ENCODE data around the gene LILRA2. TPM values are rescaled to one million over a fixed set of nuclear protein-coding genes. Genes with fewer than 3 reads are reported as not detected.

LILRA2 gene
- total RNA-seq, 5 donors from 2014 or later (not counting 1 experiment from before 2014, with no cell fraction given): 0.16 to 0.47 (median 0.37) TPM; not detected in 1

- H3K4me1 Mint-ChIP-seq: peaks cover 0 to 15% (median 2%) of the 10 kb centered on the region in 3 donors
- WGBS (ENCODE audit: insufficient coverage): 76% methylated on average over 4 of the region's 8 CpGs
- no peak overlapping the region for H3K27ac Mint-ChIP-seq
These were observed 39.4 kb upstream of the LILRA2 start for GRCh38 chr19:54534156-54534555.

DNA sequence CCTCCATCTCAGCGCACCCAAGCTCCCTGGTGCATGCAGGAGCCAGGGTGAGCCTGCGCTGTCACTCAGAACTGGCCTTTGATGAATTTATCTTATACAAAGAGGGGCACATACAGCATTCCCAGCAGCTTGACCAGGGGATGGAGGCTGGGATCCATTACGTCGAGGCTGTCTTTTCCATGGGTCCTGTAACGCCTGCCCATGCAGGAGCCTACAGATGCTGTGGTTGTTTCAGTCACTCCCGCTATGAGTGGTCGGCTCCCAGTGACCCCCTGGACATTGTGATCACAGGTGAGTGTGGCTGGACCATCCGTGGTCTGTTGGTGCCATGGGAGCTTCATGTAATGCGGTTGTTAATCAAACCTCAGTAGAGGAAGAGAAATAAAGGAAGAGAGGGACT is 38.0 kb upstream of the LILRA2 start:
- no peak overlapping the region for H3K27ac Mint-ChIP-seq
- no peak for DNase-seq
- Histone ChIP-seq H3K4me1 (ENCODE audit: control insufficient read depth in 1 of 2, extremely low read depth in 1 of 2, insufficient read depth in 2 of 2, low read length in 2 of 2) (peaks cover 0 to 20% of the 10 kb centered on the region in 2 experiments), H3K27me3 (replicated peaks in 1 of 2; ENCODE audit: control insufficient read depth in 2 of 2, extremely low read depth in 1 of 2, insufficient read depth in 2 of 2, low read length in 1 of 2) (peaks cover 0 to 34% of the 10 kb centered on the region in 2 experiments), H3K27ac (ENCODE audit: low read length) (no peak overlapping the region), H3K4me3 (ENCODE audit: control insufficient read depth in 1 of 2, extremely low read depth in 1 of 2, low read length in 1 of 2) (no peak overlapping the region), H3K9me3 (no peaks in the 10 kb centered on the region), H3K36me3 (ENCODE audit: control insufficient read depth in 2 of 2, extremely low read depth in 1 of 2, insufficient read depth in 1 of 2, low read length in 1 of 2) (no peaks in the 10 kb centered on the region)
- ChIA-PET POLR2A (no interaction called here), CTCF (interaction anchor here in 1 of 2 donors (0.6 kb wide), 1 partner anchor 581 kb away, joined by 8 read pairs; no protein-coding TSS in a partner anchor)
- H3K36me3 Mint-ChIP-seq: no peaks in the 10 kb centered on the region
- peaks cover 0 to 15% (median 2%) of the 10 kb centered on the region in 3 donors for H3K4me1 Mint-ChIP-seq
- H3K9me3 Mint-ChIP-seq: no peaks in the 10 kb centered on the region
- ATAC-seq (replicated peaks in 1 of 4): no peak
- 95% methylated on average over 7 of the region's 9 CpGs for WGBS (ENCODE audit: insufficient coverage)
- no peak overlapping the region for H3K4me3 Mint-ChIP-seq
- H3K27me3 Mint-ChIP-seq: peaks cover 39 to 45% of the 10 kb centered on the region in 2 donors

More at GRCh38 chr19:54534156-54534555, 39.4 kb upstream of the LILRA2 start:
- Mint-ChIP-seq H3K9me3 (no peaks in the 10 kb centered on the region), H3K4me3 (no peak overlapping the region), H3K36me3 (no peaks in the 10 kb centered on the region), H3K27me3 (peaks cover 40 to 45% of the 10 kb centered on the region in 2 donors)
- no peak overlapping the region for H3K27ac ChIP-seq (ENCODE audit: low read length)
- no peak for ATAC-seq (replicated peaks in 1 of 4)
- no peak overlapping the region for H3K4me3 ChIP-seq (ENCODE audit: control insufficient read depth in 1 of 2, extremely low read depth in 1 of 2, low read length in 1 of 2)
- H3K27me3 ChIP-seq (replicated peaks in 1 of 2; ENCODE audit: control insufficient read depth in 2 of 2, extremely low read depth in 1 of 2, insufficient read depth in 2 of 2, low read length in 1 of 2): peaks cover 0 to 34% of the 10 kb centered on the region in 2 experiments
- H3K36me3 ChIP-seq (ENCODE audit: control insufficient read depth in 2 of 2, extremely low read depth in 1 of 2, insufficient read depth in 1 of 2, low read length in 1 of 2): no peaks in the 10 kb centered on the region
- ChIA-PET CTCF (no interaction called here), POLR2A (no interaction called here)
- peaks cover 0 to 24% of the 10 kb centered on the region in 2 experiments for H3K4me1 ChIP-seq (ENCODE audit: control insufficient read depth in 1 of 2, extremely low read depth in 1 of 2, insufficient read depth in 2 of 2, low read length in 2 of 2)
- H3K9me3 ChIP-seq: no peaks in the 10 kb centered on the region
- no peak for DNase-seq

- H3K4me3 Mint-ChIP-seq: no peak overlapping the region
These were observed 36.6 kb upstream of the LILRA2 start for GRCh38 chr19:54536956-54537355.

GRCh38 chr19:54541712-54542111 is 31.9 kb upstream of the LILRA2 start:
- no peak for ATAC-seq (replicated peaks in 1 of 4)
- no peak overlapping the region for H3K27ac Mint-ChIP-seq
- POLR2A ChIA-PET: no interaction called here
- peaks cover 0 to 9% of the 10 kb centered on the region in 2 experiments for H3K4me1 ChIP-seq (ENCODE audit: control insufficient read depth in 1 of 2, extremely low read depth in 1 of 2, insufficient read depth in 2 of 2, low read length in 2 of 2)
- peaks cover 0 to 13% of the 10 kb centered on the region in 2 experiments for H3K27me3 ChIP-seq (replicated peaks in 1 of 2; ENCODE audit: control insufficient read depth in 2 of 2, extremely low read depth in 1 of 2, insufficient read depth in 2 of 2, low read length in 1 of 2)
- no peaks in the 10 kb centered on the region for H3K36me3 Mint-ChIP-seq
- H3K27me3 Mint-ChIP-seq: peaks cover 19 to 28% of the 10 kb centered on the region in 2 donors
- H3K4me3 ChIP-seq (ENCODE audit: control insufficient read depth in 1 of 2, extremely low read depth in 1 of 2, low read length in 1 of 2): no peak overlapping the region
- WGBS (ENCODE audit: insufficient coverage): 60% methylated on average over 1 of the region's 2 CpGs
- no peaks in the 10 kb centered on the region for H3K9me3 Mint-ChIP-seq
- no peak overlapping the region for H3K27ac ChIP-seq (ENCODE audit: low read length)
- H3K9me3 ChIP-seq: no peaks in the 10 kb centered on the region
- no peaks in the 10 kb centered on the region for H3K4me1 Mint-ChIP-seq
- DNase-seq: no peak
- H3K36me3 ChIP-seq (ENCODE audit: control insufficient read depth in 2 of 2, extremely low read depth in 1 of 2, insufficient read depth in 1 of 2, low read length in 1 of 2): no peaks in the 10 kb centered on the region
- CTCF ChIA-PET: no interaction called here
- no peak overlapping the region for H3K4me3 Mint-ChIP-seq

More at GRCh38 chr19:54536956-54537355, 36.6 kb upstream of the LILRA2 start:
- POLR2A ChIA-PET: no interaction called here
- no peaks in the 10 kb centered on the region for H3K36me3 ChIP-seq (ENCODE audit: control insufficient read depth in 2 of 2, extremely low read depth in 1 of 2, insufficient read depth in 1 of 2, low read length in 1 of 2)
- CTCF ChIA-PET: no interaction called here
- H3K27me3 ChIP-seq (replicated peaks in 1 of 2; ENCODE audit: control insufficient read depth in 2 of 2, extremely low read depth in 1 of 2, insufficient read depth in 2 of 2, low read length in 1 of 2): peaks cover 0 to 34% of the 10 kb centered on the region in 2 experiments
- Mint-ChIP-seq H3K27me3 (peaks cover 39 to 46% of the 10 kb centered on the region in 2 donors), H3K36me3 (no peaks in the 10 kb centered on the region), H3K9me3 (no peaks in the 10 kb centered on the region), H3K27ac (no peak overlapping the region), H3K4me1 (peaks cover 0 to 13% (median 2%) of the 10 kb centered on the region in 3 donors)
- no peak overlapping the region for H3K4me3 ChIP-seq (ENCODE audit: control insufficient read depth in 1 of 2, extremely low read depth in 1 of 2, low read length in 1 of 2)
- H3K4me1 ChIP-seq (ENCODE audit: control insufficient read depth in 1 of 2, extremely low read depth in 1 of 2, insufficient read depth in 2 of 2, low read length in 2 of 2): peaks cover 0 to 22% of the 10 kb centered on the region in 2 experiments
- no peaks in the 10 kb centered on the region for H3K9me3 ChIP-seq
- ATAC-seq (replicated peaks in 1 of 4): no peak
- no peak overlapping the region for H3K27ac ChIP-seq (ENCODE audit: low read length)
- 80% methylated on average over 6 of the region's 9 CpGs for WGBS (ENCODE audit: insufficient coverage)
- no peak for DNase-seq

- peaks cover 0 to 33% of the 10 kb centered on the region in 2 experiments for H3K27me3 ChIP-seq (replicated peaks in 1 of 2; ENCODE audit: control insufficient read depth in 2 of 2, extremely low read depth in 1 of 2, insufficient read depth in 2 of 2, low read length in 1 of 2)
- H3K4me3 ChIP-seq (ENCODE audit: control insufficient read depth in 1 of 2, extremely low read depth in 1 of 2, low read length in 1 of 2): no peak overlapping the region
- Mint-ChIP-seq H3K36me3 (no peaks in the 10 kb centered on the region), H3K4me3 (no peak overlapping the region), H3K27ac (no peak overlapping the region), H3K27me3 (peaks cover 16 to 20% of the 10 kb centered on the region in 2 donors), H3K9me3 (peaks cover 0 to 5% (median 0%) of the 10 kb centered on the region in 3 donors), H3K4me1 (peaks cover 0 to 7% (median 3%) of the 10 kb centered on the region in 3 donors)
- POLR2A ChIA-PET: no interaction called here
- no peaks in the 10 kb centered on the region for H3K9me3 ChIP-seq
- 85% methylated on average over 16 of the region's 16 CpGs for WGBS (ENCODE audit: insufficient coverage)
- no peaks in the 10 kb centered on the region for H3K36me3 ChIP-seq (ENCODE audit: control insufficient read depth in 2 of 2, extremely low read depth in 1 of 2, insufficient read depth in 1 of 2, low read length in 1 of 2)
- no peak overlapping the region for H3K27ac ChIP-seq (ENCODE audit: low read length)
- H3K4me1 ChIP-seq (ENCODE audit: control insufficient read depth in 1 of 2, extremely low read depth in 1 of 2, insufficient read depth in 2 of 2, low read length in 2 of 2): peaks cover 0 to 19% of the 10 kb centered on the region in 2 experiments
- DNase-seq (no peak), ATAC-seq (replicated peaks in 1 of 4) (no peak)
- CTCF ChIA-PET: no interaction called here
These were observed 24.8 kb upstream of the LILRA2 start for GRCh38 chr19:54548806-54549205.

DNA sequence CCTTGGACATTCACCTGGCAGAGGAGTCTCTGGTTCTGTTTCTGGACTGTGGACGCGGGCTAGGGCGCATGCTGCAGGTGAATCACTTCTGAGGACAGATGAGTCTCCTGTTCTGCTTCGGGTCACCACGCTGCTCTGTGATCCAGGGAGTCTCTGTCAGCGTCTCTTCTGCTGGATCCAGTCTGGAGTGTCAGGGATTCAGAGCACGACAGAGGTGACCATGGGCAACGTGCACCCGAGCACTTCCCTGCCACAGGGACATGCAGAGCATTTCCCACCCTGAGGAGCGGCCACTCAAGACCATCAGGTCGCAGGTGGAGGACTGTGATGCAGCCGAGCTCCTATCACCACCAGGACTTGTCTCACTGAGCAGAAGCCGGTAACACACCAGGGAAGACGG is 24.4 kb upstream of the LILRA2 start:
- 74% methylated on average over 11 of the region's 14 CpGs for WGBS (ENCODE audit: insufficient coverage)
- DNase-seq (no peak), ATAC-seq (replicated peaks in 1 of 4) (no peak)
- H3K9me3 Mint-ChIP-seq: peaks cover 0 to 5% (median 0%) of the 10 kb centered on the region in 3 donors
- Histone ChIP-seq H3K9me3 (no peaks in the 10 kb centered on the region), H3K27ac (ENCODE audit: low read length) (no peak overlapping the region), H3K36me3 (ENCODE audit: control insufficient read depth in 2 of 2, extremely low read depth in 1 of 2, insufficient read depth in 1 of 2, low read length in 1 of 2) (no peaks in the 10 kb centered on the region), H3K4me3 (ENCODE audit: control insufficient read depth in 1 of 2, extremely low read depth in 1 of 2, low read length in 1 of 2) (no peak overlapping the region), H3K27me3 (replicated peaks in 1 of 2; ENCODE audit: control insufficient read depth in 2 of 2, extremely low read depth in 1 of 2, insufficient read depth in 2 of 2, low read length in 1 of 2) (peaks cover 0 to 33% of the 10 kb centered on the region in 2 experiments), H3K4me1 (ENCODE audit: control insufficient read depth in 1 of 2, extremely low read depth in 1 of 2, insufficient read depth in 2 of 2, low read length in 2 of 2) (peaks cover 0 to 19% of the 10 kb centered on the region in 2 experiments)
- no peak overlapping the region for H3K4me3 Mint-ChIP-seq
- peaks cover 0 to 7% (median 3%) of the 10 kb centered on the region in 3 donors for H3K4me1 Mint-ChIP-seq
- CTCF ChIA-PET: no interaction called here
- no peaks in the 10 kb centered on the region for H3K36me3 Mint-ChIP-seq
- peaks cover 16 to 18% of the 10 kb centered on the region in 2 donors for H3K27me3 Mint-ChIP-seq
- POLR2A ChIA-PET: no interaction called here
- H3K27ac Mint-ChIP-seq: no peak overlapping the region
